Effector CD8-positive, alpha-beta T cell (primary cell): ENCODE results near the gene GNG8.

Source experiments
- DNase-seq: peaks from one replicate; lab custom pipeline; 2025; lab: John Stamatoyannopoulos, UW

Gene GNG8

DNA sequence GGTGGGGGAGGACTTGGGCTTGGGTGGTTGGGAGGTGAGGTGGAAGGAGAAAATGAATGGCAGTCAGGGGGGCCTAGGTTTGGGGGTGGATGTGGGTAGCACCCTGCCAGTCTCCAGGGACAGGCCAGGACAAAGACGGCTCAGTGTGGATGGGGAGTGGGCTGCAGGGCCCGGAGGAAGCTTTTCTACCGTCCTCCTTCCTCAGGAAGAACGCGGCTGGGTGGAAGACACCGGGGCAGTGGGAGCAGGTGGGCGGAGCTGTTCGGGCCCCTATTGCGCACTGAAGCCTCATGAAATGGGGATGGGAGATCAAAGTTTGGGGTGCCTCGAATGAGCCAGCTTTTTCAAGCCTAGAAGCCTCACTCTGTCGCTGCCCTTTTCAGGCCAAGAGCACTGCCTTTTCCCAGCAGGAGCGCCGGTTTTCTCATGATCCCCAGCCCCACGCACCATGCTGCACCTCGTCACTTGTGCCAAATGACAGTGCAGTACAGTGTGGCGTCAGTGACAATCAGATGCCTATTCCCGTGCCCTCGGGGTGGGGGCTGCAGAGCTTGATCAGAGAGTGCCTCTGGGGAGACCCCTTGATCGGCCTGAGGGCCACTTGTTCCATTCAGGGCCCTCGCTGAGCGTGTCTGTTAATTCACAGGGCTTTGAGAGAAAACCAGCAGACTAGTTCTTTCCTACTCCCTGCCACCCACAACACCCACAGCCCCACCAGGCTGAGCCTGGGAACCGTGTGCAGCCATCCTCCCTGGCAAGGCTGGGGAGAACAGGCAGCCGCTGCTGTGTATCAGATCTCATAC lies 33.4 kb downstream of the GNG8 start:
- no peak for DNase-seq

GRCh38 chr19:46601318-46602224 lies 34.4 kb downstream of the GNG8 start, which contains the start of gene CALM3:
Gene CALM3, plus strand, starts transcription at chr19:46601330. Its CDS starts 105 bp downstream, at chr19:46601435.
- no peak for DNase-seq

- DNase-seq: peak; percentile 96
These were observed 35.4 kb downstream of the GNG8 start for GRCh38 chr19:46600384-46601317.

- no peak for DNase-seq
These were observed 36.2 kb downstream of the GNG8 start for GRCh38 chr19:46599716-46600373.

GRCh38 chr19:46598372-46598917 lies 37.6 kb downstream of the GNG8 start:
- DNase-seq: no peak

DNA sequence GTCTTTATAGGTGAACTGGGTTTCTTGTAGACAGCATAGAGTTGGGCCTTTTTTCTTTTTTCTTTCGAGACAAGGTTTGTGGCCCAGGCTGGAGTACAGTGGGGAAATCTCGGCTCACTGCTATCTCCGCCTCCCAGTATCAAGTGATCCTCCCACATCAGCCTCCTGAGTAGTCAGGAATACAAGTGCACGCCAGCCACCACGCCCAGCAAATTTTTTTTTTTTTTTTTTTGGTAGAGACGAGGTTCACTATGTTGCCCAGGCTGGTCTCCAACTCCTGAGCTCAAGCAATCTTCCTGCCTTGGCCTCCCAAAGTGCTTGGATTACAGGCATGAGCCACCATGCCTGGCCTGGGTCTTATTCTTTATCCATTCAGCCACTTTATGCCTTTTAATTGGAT lies 40.0 kb downstream of the GNG8 start:
- DNase-seq: no peak

- DNase-seq: no peak
These were observed 44.1 kb downstream of the GNG8 start for GRCh38 chr19:46591870-46592269.

- no peak for DNase-seq
These were observed 44.7 kb downstream of the GNG8 start for GRCh38 chr19:46591254-46591653.

DNA sequence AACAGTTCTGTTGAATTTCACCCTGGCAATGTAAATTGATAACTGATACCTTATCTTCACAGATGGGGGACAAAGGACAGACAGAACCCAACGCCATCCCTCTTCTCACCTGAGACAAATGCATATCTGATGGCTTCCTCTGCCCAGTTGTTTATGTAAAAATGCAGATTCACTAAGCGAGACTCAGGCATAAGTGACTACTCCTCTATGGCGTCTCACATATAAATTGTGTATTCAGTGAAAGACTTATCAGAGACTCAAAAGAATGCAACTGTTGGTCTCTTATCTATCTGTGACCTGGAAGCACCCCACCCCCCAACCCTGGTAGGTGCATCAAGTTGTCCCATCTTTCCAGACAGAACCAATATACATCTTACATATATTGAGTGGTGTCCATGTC lies 48.1 kb downstream of the GNG8 start:
- DNase-seq: no peak

GRCh38 chr19:46586294-46586693 lies 49.7 kb downstream of the GNG8 start:
- DNase-seq: no peak

- DNase-seq: no peak
These were observed 50.5 kb downstream of the GNG8 start for GRCh38 chr19:46585539-46585938.
